Omental fat pad (tissue), 4 donors: ENCODE data around the gene RHEB. TPM values are rescaled to one million over a fixed set of nuclear protein-coding genes. Genes with fewer than 3 reads are reported as not detected.

ENCODE experiments used
- ATAC-seq: fragments of 150-250 bp; one replicate; pipeline ENCODE4 v1.9.1; 2016; ENCODE audit warnings: mild to moderate bottlenecking, moderate library complexity; ENCODE audit not compliant: low FRiP score
- DNase-seq: peaks from one replicate; pipeline ENCODE4 v3.0.0-alpha.2; 2019; ENCODE audit warnings: low spot score
- CTCF ChIP-seq, 3 donors: fragments of 450-650 bp; IDR thresholded peaks; one replicate each; pipeline ENCODE4 v1.5.1; 2016 to 2017; ENCODE audit warnings: antibody characterized with exemption in 3 of 3, mild to moderate bottlenecking in 3 of 3, moderate library complexity in 2 of 3
- total RNA-seq, 4 donors: library from RNA; depleted of rRNA; stranded (reverse); fragments of >200 nt; gene quantifications; one replicate each; pipeline ENCODE4 v1.1.0, GENCODE V29; 2016

Gene RHEB
- total RNA-seq, 4 donors from 2014 or later, result 93.9 to 124 (median 104) TPM

- DNase-seq (no peak), ATAC-seq (no peak)
- no peak for TF ChIP-seq CTCF (IDR thresholded peaks at IDR 0.05)
Observed at GRCh38 chr7:151461096-151461941, 58.4 kb downstream of the RHEB start.

- no peak for TF ChIP-seq CTCF (IDR thresholded peaks at IDR 0.05)
- ATAC-seq (peak; percentile 10), DNase-seq (no peak)
Observed at GRCh38 chr7:151460474-151460855, 59.2 kb downstream of the RHEB start.

- no peak for TF ChIP-seq CTCF (IDR thresholded peaks at IDR 0.05)
- DNase-seq, result peak; percentile 48
- peak; percentile 90 for ATAC-seq
Observed at GRCh38 chr7:151459726-151460473, 59.8 kb downstream of the RHEB start.

GRCh38 chr7:151457534-151457933 lies 62.2 kb downstream of the RHEB start:
- TF ChIP-seq CTCF (IDR thresholded peaks at IDR 0.05), result no peak
- no peak for ATAC-seq
- DNase-seq, result no peak

- DNase-seq (no peak), ATAC-seq (no peak)
- TF ChIP-seq CTCF (IDR thresholded peaks at IDR 0.05), result no peak
Observed at GRCh38 chr7:151456782-151457181, 62.9 kb downstream of the RHEB start.

- ATAC-seq (no peak), DNase-seq (no peak)
- TF ChIP-seq CTCF (IDR thresholded peaks at IDR 0.05), result no peak
Observed at GRCh38 chr7:151456276-151456675, 63.4 kb downstream of the RHEB start.
